Uterus (tissue), 4 donors: ENCODE data around the gene CCT5. TPM values are rescaled to one million over a fixed set of nuclear protein-coding genes. Genes with fewer than 3 reads are reported as not detected.

Source experiments
- DNase-seq, 2 donors: peaks; one replicate each; pipeline ENCODE4 v3.0.0-alpha.2; 2019 to 2020
- H3K27ac ChIP-seq, 2 donors: fragments of 200-600 bp; sonication (generic); 1 replicate in 1 of 2; 2 replicates in 1 of 2; pipeline ENCODE4 v1.5.1; 2016 to 2018
- H3K27me3 ChIP-seq, 2 donors: fragments of 200-600 bp; sonication (generic); one replicate each; pipeline ENCODE4 v1.5.1; 2018 to 2019; ENCODE audit warnings: control low read depth in 1 of 2
- H3K36me3 ChIP-seq, 2 donors: fragments of 200-600 bp; sonication (generic); one replicate each; pipeline ENCODE4 v1.5.1; 2019; ENCODE audit warnings: control low read depth in 1 of 2
- H3K4me1 ChIP-seq, 2 donors: fragments of 200-600 bp; sonication (generic); one replicate each; pipeline ENCODE4 v1.5.1; 2018 to 2019; ENCODE audit warnings: control low read depth in 1 of 2
- H3K4me3 ChIP-seq, 2 donors: fragments of 200-600 bp; sonication (generic); 1 replicate in 1 of 2; 2 replicates in 1 of 2; pipeline ENCODE4 v1.5.1; 2018 to 2019; ENCODE audit warnings: mild to moderate bottlenecking in 1 of 2
- H3K9me3 ChIP-seq, 2 donors: fragments of 200-600 bp; sonication (generic); one replicate each; pipeline ENCODE4 v1.5.1; 2019; ENCODE audit warnings: control low read depth in 1 of 2
- CTCF ChIP-seq, 4 experiments: fragments of 200-600 bp in 2 of 4; fragments of 450-650 bp in 2 of 4; sonication (generic) in 2 of 4; IDR thresholded peaks; one replicate each; pipeline ENCODE4 v1.5.1; 2016 to 2019; ENCODE audit warnings: antibody characterized with exemption in 4 of 4, mild to moderate bottlenecking in 2 of 4, moderate library complexity in 1 of 4
- POLR2A ChIP-seq, 2 donors: fragments of 450-650 bp; IDR thresholded peaks; one replicate each; pipeline ENCODE4 v1.6.1; 2016; ENCODE audit warnings: antibody characterized with exemption in 2 of 2, mild to moderate bottlenecking in 1 of 2, moderate library complexity in 1 of 2
- intact Hi-C: fragments of 100-400 bp; cut with DNase I; formaldehyde crosslinking; loops from one replicate; pipeline ENCODE4 v1.15.1; 2023; ENCODE audit warnings: low total_unique reads
- total RNA-seq, 4 donors: library from RNA; depleted of rRNA in 3 of 4; stranded (reverse); fragments of >200 nt in 3 of 4; gene quantifications; one replicate each; pipeline versions ENCODE4 v1.1.0 to v1.2.4, GENCODE V29; 2014 to 2023
- donor health status: DM: yes; HTN: yes; CAD: no.

CCT5 gene
- total RNA-seq, 4 donors from 2014 or later = 57.6 to 251 (median 81.2) TPM

GRCh38 chr5:10277773-10278630, 27.9 kb downstream of the CCT5 start:
- no peaks in the 10 kb centered on the region for H3K9me3 ChIP-seq
- H3K4me3 ChIP-seq = no peak overlapping the region
- H3K4me1 ChIP-seq = no peaks in the 10 kb centered on the region
- no peak overlapping the region for H3K27ac ChIP-seq
- no peak for TF ChIP-seq CTCF (IDR thresholded peaks at IDR 0.05)
- no peak for DNase-seq
- H3K27me3 ChIP-seq = no peaks in the 10 kb centered on the region
- intact Hi-C loops = no loop called here
- H3K36me3 ChIP-seq = peaks cover 0 to 2% of the 10 kb centered on the region in 2 donors

- Histone ChIP-seq H3K36me3 (peaks cover 0 to 2% of the 10 kb centered on the region in 2 donors), H3K4me3 (no peak overlapping the region), H3K9me3 (no peaks in the 10 kb centered on the region), H3K27ac (no peak overlapping the region), H3K4me1 (no peaks in the 10 kb centered on the region), H3K27me3 (no peaks in the 10 kb centered on the region)
- TF ChIP-seq CTCF (IDR thresholded peaks at IDR 0.05) (no peak), POLR2A (IDR thresholded peaks at IDR 0.05) (no peak)
- DNase-seq = no peak
- intact Hi-C loops = no loop called here
Observed at GRCh38 chr5:10278658-10279279, 28.7 kb downstream of the CCT5 start.

- H3K27ac ChIP-seq = no peak overlapping the region
- no peak for TF ChIP-seq CTCF (IDR thresholded peaks at IDR 0.05)
- no peak for TF ChIP-seq POLR2A (IDR thresholded peaks at IDR 0.05)
- intact Hi-C loops = no loop called here
- no peaks in the 10 kb centered on the region for H3K27me3 ChIP-seq
- peaks cover 0 to 2% of the 10 kb centered on the region in 2 donors for H3K36me3 ChIP-seq
- no peak for DNase-seq
- no peaks in the 10 kb centered on the region for H3K4me1 ChIP-seq
- no peaks in the 10 kb centered on the region for H3K9me3 ChIP-seq
- no peak overlapping the region for H3K4me3 ChIP-seq
Observed at GRCh38 chr5:10279328-10279727, 29.2 kb downstream of the CCT5 start.

- Histone ChIP-seq H3K27me3 (no peaks in the 10 kb centered on the region), H3K4me3 (no peak overlapping the region), H3K9me3 (no peaks in the 10 kb centered on the region), H3K36me3 (peaks cover 0 to 2% of the 10 kb centered on the region in 2 donors), H3K27ac (no peak overlapping the region), H3K4me1 (no peaks in the 10 kb centered on the region)
- no peak for DNase-seq
- intact Hi-C loops = no loop called here
- TF ChIP-seq CTCF (IDR thresholded peaks at IDR 0.05) (no peak), POLR2A (IDR thresholded peaks at IDR 0.05) (no peak)
Observed at GRCh38 chr5:10279925-10280720, 30.0 kb downstream of the CCT5 start.
